Panc1 (cell line): ENCODE data around the gene KPNB1. TPM values are rescaled to one million over a fixed set of nuclear protein-coding genes. Genes with fewer than 3 reads are reported as not detected.

Experiments
- ATAC-seq: fragments of 200-7000 bp; cut with Tn5 transposase; 2 replicates; pipeline ENCODE4 v1.9.1; 2020; ENCODE audit warnings: mild to moderate bottlenecking, moderate library complexity
- BruUV-seq: library from RNA; stranded (reverse); fragments of 400-500 nt; replicated peaks from 2 replicates; lab custom pipeline; 2021; lab: Mats Ljungman, UMichigan
- CTCF ChIA-PET: fragments of 300-600 bp; sonication (Branson Sonifier 250); formaldehyde crosslinking; loops from one replicate; lab custom pipeline; 2022; ENCODE audit warnings: antibody characterized with exemption; lab: Charles Lee
- POLR2A ChIA-PET: fragments of 300-600 bp; sonication (Branson Sonifier 250); formaldehyde crosslinking; loops from one replicate; lab custom pipeline; 2022; ENCODE audit warnings: antibody characterized with exemption; lab: Charles Lee
- DNase-seq: peaks from one replicate; pipeline ENCODE4 v3.0.0-alpha.2; 2010; ENCODE audit warnings: low read depth, low spot score
- H3K27ac ChIP-seq: 2 replicates; pipeline ENCODE4 v1.5.1; 2011; ENCODE audit warnings: mild to moderate bottlenecking, low read length, inconsistent platforms
- H3K27me3 ChIP-seq: fragments of 200-500 bp; sonication (Bioruptor generic); 2 replicates; pipeline ENCODE4 v1.6.0; 2014; ENCODE audit warnings: low read length, inconsistent platforms; ENCODE audit not compliant: control insufficient read depth, insufficient read depth
- H3K36me3 ChIP-seq: fragments of 200-500 bp; sonication (Bioruptor generic); 2 replicates; pipeline ENCODE4 v1.5.1; 2014; ENCODE audit warnings: inconsistent platforms, mild to moderate bottlenecking, low read length, moderate library complexity; ENCODE audit not compliant: control insufficient read depth, insufficient read depth
- H3K4me1 ChIP-seq: 2 replicates; pipeline ENCODE4 v1.5.1; 2011; ENCODE audit warnings: inconsistent platforms, mild to moderate bottlenecking, low read length, moderate library complexity; ENCODE audit not compliant: control insufficient read depth, insufficient read depth
- H3K4me3 ChIP-seq, 2 experiments: 2 replicates each; pipeline ENCODE4 v1.5.1; 2011 to 2012; ENCODE audit warnings: low read depth in 2 of 2, low read length in 2 of 2, mild to moderate bottlenecking in 2 of 2, inconsistent platforms in 1 of 2, moderate library complexity in 1 of 2
- H3K9me3 ChIP-seq: fragments of 200-500 bp; sonication (Bioruptor generic); 2 replicates; pipeline ENCODE4 v1.5.1; 2014; ENCODE audit warnings: low read depth, mild to moderate bottlenecking, inconsistent platforms, low read length, moderate library complexity; ENCODE audit not compliant: control insufficient read depth, insufficient read depth
- POLR2AphosphoS5 ChIP-seq: IDR thresholded peaks from 2 replicates; pipeline ENCODE4 v1.6.1; 2012; ENCODE audit warnings: mild to moderate bottlenecking, low read depth, low read length, moderate library complexity
- SIN3A ChIP-seq: IDR thresholded peaks from 2 replicates; pipeline ENCODE4 v1.6.1; 2012; ENCODE audit warnings: low read depth, mild to moderate bottlenecking, low read length, moderate library complexity, borderline replicate concordance; ENCODE audit not compliant: insufficient read depth
- TCF7L2 ChIP-seq: IDR thresholded peaks from 2 replicates; pipeline ENCODE4 v1.6.1; 2011; ENCODE audit warnings: mild to moderate bottlenecking, low read depth, low read length, inconsistent platforms
- in situ Hi-C: cut with HindIII; loops from 2 replicates; pipeline ENCODE4 v1.10.0; 2016; ENCODE audit warnings: low sequenced_read_pairs, low pct_unique_long_range_greater_than_20kb
- intact Hi-C: fragments of 100-400 bp; cut with micrococcal nuclease; formaldehyde crosslinking; loops from one replicate; pipeline ENCODE4 v1.10.0; 2022; ENCODE audit not compliant: unreplicated experiment
- total RNA-seq: library from RNA; stranded (reverse); gene quantifications from one replicate; pipeline ENCODE4 v1.2.1, GENCODE V29; 2021; ENCODE audit not compliant: unreplicated experiment
- TF ChIP-seq, protein P1 (sequence below), 2 experiments: IDR thresholded peaks; 2 replicates each; pipeline ENCODE4 v1.6.1; 2011 to 2012; ENCODE audit warnings: low read depth in 2 of 2, control low read depth in 1 of 2, low read length in 1 of 2, mild to moderate bottlenecking in 1 of 2, moderate library complexity in 1 of 2; ENCODE audit not compliant: insufficient read depth in 1 of 2
- TF ChIP-seq, protein P2 (sequence below): fragments of 450-650 bp; IDR thresholded peaks from 2 replicates; pipeline ENCODE4 v1.5.1; 2017; ENCODE audit warnings: mild to moderate bottlenecking

The KPNB1 gene
- total RNA-seq, 1 experiment from 2014 or later, result 666 TPM

DNA sequence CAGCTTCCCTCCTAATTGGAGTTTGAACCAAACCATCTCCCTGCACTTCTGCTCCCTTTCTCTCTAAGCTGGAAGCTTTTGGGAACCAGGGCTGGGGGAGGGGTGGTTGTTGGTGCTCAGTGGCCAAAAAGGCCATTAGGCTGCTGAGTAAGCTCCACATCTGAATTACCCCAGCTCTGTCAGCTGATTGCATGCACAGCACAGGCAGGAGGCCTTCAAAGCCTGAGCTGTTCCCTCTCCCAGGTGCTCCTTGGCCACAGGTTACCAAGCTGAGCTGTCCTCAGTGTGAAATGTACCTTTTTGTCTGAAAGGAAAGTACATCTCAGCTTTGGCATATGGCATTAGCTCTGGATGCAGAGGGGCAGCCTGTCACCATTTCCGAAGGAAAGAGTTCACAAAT lies 38.0 kb downstream of the KPNB1 start:
- POLR2A ChIA-PET, result no interaction called here
- H3K27ac ChIP-seq, result no peak overlapping the region
- H3K36me3 ChIP-seq, result peaks cover 13% of the 10 kb centered on the region; the same call in 1 of the 2 replicates
- TF ChIP-seq, protein P1, sequence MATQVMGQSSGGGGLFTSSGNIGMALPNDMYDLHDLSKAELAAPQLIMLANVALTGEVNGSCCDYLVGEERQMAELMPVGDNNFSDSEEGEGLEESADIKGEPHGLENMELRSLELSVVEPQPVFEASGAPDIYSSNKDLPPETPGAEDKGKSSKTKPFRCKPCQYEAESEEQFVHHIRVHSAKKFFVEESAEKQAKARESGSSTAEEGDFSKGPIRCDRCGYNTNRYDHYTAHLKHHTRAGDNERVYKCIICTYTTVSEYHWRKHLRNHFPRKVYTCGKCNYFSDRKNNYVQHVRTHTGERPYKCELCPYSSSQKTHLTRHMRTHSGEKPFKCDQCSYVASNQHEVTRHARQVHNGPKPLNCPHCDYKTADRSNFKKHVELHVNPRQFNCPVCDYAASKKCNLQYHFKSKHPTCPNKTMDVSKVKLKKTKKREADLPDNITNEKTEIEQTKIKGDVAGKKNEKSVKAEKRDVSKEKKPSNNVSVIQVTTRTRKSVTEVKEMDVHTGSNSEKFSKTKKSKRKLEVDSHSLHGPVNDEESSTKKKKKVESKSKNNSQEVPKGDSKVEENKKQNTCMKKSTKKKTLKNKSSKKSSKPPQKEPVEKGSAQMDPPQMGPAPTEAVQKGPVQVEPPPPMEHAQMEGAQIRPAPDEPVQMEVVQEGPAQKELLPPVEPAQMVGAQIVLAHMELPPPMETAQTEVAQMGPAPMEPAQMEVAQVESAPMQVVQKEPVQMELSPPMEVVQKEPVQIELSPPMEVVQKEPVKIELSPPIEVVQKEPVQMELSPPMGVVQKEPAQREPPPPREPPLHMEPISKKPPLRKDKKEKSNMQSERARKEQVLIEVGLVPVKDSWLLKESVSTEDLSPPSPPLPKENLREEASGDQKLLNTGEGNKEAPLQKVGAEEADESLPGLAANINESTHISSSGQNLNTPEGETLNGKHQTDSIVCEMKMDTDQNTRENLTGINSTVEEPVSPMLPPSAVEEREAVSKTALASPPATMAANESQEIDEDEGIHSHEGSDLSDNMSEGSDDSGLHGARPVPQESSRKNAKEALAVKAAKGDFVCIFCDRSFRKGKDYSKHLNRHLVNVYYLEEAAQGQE (IDR thresholded peaks at IDR 0.05; ENCODE audit: insufficient read depth in 1 of 2, low read depth in 2 of 2, low read length in 1 of 2), result no peak
- TF ChIP-seq SIN3A (no peak), TCF7L2 (peak; percentile 26; the same call in 1 of the 2 replicates)
- in situ Hi-C loops, result no loop called here
- intact Hi-C loops, result no loop called here
- CTCF ChIA-PET, result interaction anchor here (0.7 to 2.0 kb wide), 2 partner anchors 10 kb away, joined by 4 to 5 read pairs; no protein-coding TSS in a partner anchor
- ATAC-seq, result peak; percentile 56
- no peaks in the 10 kb centered on the region for H3K27me3 ChIP-seq
- peaks cover 22% of the 10 kb centered on the region for H3K4me1 ChIP-seq
- no TSS peak for BruUV-seq
- no peak for DNase-seq
- H3K9me3 ChIP-seq, result no peaks in the 10 kb centered on the region
- H3K4me3 ChIP-seq, result no peak overlapping the region

DNA sequence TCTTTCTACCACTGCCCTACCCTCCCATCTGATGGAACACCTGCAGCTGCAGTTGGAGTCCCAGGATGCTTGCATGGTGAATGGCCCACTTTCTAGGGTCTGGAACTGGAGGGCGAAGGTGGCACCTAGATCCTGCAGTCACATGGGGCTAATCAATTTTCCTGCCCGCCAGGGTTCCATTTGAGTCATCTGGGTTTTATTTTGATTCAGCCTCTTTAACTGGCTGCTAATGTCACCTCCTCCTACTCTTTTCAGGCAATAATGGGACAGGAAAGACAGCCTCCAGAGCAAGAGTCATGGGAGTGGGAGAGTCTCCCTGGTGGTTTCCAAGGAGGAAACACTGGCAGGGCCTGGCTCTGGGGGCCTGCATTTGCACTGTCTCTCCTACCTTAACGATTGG lies 40.4 kb downstream of the KPNB1 start:
- peaks cover 31% of the 10 kb centered on the region for H3K4me1 ChIP-seq
- TF ChIP-seq SIN3A, result no peak
- no peak for TF ChIP-seq POLR2AphosphoS5
- TF ChIP-seq, protein P2, sequence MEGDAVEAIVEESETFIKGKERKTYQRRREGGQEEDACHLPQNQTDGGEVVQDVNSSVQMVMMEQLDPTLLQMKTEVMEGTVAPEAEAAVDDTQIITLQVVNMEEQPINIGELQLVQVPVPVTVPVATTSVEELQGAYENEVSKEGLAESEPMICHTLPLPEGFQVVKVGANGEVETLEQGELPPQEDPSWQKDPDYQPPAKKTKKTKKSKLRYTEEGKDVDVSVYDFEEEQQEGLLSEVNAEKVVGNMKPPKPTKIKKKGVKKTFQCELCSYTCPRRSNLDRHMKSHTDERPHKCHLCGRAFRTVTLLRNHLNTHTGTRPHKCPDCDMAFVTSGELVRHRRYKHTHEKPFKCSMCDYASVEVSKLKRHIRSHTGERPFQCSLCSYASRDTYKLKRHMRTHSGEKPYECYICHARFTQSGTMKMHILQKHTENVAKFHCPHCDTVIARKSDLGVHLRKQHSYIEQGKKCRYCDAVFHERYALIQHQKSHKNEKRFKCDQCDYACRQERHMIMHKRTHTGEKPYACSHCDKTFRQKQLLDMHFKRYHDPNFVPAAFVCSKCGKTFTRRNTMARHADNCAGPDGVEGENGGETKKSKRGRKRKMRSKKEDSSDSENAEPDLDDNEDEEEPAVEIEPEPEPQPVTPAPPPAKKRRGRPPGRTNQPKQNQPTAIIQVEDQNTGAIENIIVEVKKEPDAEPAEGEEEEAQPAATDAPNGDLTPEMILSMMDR, result no peak
- TF ChIP-seq, protein P1 (IDR thresholded peaks at IDR 0.05; ENCODE audit: insufficient read depth in 1 of 2, low read depth in 2 of 2, low read length in 1 of 2), result no peak
- no peak for TF ChIP-seq TCF7L2
- intact Hi-C loops, result no loop called here
- ChIA-PET CTCF (no interaction called here), POLR2A (no interaction called here)
- in situ Hi-C loops, result no loop called here
- H3K27me3 ChIP-seq, result no peaks in the 10 kb centered on the region
- BruUV-seq, result no TSS peak
- no peak overlapping the region for H3K4me3 ChIP-seq
- H3K9me3 ChIP-seq, result no peaks in the 10 kb centered on the region
- H3K27ac ChIP-seq, result no peak overlapping the region
- ATAC-seq, result no peak
- no peaks in the 10 kb centered on the region for H3K36me3 ChIP-seq
- DNase-seq, result no peak
